GM19395 (cell line): ENCODE measurements around the gene KCTD16.
A peak's percentile ranks its signal among the peaks of the same experiment; 100 is the strongest.

ENCODE experiments used
- ATAC-seq: cut with Tn5 transposase; IDR thresholded peaks from one replicate; pipeline ENCODE4 v1.9.1; 2021; ENCODE audit warnings: mild to moderate bottlenecking, moderate library complexity; ENCODE audit not compliant: unreplicated experiment

KCTD16 gene

DNA sequence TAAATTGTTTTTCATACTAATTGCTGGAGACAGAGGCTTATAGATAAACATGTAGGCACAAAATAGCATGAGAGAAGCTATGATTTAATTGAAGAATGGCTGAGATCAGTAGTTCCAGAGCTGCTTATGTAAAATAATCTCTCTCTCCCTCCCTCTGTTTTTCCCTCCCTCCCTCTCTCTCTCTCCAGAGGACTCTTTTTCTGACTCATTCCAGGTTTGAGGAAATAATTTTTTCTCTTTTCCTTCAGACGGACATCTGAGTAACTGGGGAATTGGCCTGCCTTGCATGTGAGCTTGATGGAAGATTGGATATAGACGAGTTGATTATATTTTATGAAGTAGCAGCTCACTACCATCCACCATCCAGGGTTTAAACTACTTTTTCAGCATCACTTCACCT lies 35.5 kb downstream of the KCTD16 start:
- no peak for ATAC-seq

DNA sequence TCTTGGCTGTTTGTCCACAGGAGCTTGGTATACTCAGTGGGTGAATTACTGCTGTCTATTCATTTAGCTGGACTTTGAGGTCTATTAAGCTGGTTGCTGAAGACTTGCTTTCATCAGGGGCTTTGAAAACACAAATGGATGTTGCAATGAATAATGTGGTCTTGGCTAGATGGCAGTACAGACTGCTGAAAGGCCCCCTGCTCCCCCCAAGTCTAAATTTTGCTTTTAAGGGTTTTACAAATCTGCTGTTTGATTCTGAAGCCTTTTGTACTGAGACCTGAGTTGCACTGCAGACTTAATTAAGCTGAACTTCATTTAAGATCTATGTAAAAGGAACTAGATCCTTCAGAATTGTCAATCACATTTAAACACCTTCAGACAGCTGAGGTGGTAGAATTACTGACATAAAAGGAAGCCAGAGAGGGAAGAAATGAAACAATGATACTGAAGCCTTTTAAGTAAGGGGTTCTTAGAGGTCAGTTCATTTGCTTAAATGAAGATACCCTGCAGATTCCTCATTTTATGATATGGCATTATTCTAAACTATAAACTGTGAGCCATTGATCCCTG lies 37.3 kb downstream of the KCTD16 start:
- no peak for ATAC-seq

DNA sequence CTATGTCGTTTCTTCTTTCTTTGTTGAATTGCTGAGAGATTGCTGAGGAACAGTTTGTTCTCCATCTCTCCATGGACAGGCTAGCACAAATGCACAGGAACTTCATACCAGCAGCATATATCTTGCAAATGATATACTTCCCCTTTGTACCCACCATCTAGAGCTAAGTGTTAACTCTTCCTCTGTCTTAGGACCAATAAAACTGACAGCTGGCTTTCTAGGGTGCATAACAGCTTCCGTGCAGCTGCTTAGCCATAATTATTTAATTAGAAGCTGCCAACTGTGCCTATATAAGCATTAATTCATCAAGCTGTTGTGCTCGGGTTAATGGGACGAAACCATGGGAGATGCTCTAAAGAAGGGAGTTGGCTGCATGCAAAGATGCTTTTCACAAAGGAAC lies 38.7 kb downstream of the KCTD16 start:
- ATAC-seq = no peak

DNA sequence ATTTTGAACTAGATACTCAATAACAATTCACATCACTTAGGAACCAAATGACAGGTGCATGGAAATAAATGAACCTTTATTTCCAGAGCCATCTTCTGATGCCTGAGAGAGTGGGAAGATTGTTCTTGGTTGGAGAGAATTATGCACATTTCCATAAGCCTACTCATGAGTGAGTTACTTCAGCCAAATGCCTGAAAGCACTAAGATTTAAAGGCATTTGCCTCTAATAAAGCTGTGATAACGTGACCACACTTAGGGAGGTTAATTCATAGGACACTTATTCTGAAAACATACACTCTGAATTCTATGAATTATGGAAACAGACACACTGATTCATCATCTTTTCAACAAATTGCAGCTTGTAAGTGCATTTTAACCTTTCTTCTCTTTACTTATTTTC lies 40.0 kb downstream of the KCTD16 start:
- no peak for ATAC-seq

DNA sequence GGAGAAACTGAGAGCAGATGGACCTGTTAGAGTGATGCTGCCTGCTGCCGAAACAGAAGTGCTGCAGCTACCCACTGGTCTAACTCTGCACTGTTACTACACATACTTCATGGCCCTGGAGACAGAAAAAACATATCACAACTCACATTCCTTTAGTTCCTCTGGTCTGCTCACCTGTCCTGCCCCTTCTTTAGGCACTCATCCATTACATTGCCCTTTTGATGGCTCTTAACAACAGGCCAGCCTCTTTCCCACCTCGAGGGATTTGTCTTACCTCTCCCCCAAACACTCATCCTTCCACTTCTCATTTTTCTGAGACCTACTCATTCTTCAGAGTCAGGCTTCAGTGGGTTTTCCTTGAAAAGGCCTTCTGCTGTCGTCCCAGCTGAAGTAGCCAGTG lies 49.2 kb downstream of the KCTD16 start:
- ATAC-seq = no peak

DNA sequence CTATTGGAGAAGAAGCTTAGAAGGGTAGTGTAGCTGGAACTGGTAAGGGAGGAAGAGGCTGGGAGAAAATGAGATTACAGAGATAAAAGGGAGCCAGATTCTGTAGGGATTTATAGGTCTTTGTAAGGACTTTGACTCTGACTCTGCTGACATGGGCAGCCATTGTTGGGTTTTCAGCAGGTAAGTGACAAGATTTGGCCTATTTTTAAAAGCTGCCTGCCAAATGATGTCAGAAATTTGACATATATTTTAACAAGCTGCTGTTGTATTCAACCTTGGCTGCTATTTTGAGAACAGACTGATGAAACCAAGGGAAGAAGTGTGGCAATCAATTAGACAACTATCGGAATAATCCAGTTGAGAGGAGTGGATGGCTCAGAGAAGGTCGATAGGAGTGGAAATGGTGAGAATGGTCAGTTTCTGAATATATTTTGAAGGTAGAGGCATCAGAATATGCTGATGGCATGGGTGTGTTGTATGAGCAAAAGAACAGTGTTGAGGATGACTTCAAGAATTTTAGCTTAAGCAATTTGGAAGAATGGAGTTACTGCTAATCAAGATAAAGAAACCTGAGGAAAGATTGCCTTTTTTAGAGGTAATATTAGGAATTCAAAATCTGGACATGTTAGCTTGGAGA lies 56.8 kb downstream of the KCTD16 start:
- no peak for ATAC-seq

DNA sequence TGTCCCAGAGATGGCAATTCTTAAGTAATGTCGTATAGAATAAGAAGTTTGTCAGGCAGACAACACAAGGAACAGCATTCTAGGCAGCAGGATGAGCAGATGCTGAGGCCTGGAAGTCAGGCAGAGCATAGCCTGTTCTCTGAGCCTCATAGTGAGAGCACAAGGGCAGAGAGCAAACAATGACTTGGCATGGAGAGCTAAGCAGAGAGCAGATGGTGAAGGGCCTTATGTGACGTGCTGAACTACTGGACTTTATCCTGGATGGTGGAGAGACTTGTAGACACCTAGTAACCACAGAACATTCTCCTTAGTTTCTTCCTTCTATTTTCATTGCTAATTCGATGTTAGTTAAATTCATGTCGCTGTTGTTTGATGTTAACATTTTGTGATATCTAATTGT lies 60.1 kb downstream of the KCTD16 start:
- no peak for ATAC-seq

DNA sequence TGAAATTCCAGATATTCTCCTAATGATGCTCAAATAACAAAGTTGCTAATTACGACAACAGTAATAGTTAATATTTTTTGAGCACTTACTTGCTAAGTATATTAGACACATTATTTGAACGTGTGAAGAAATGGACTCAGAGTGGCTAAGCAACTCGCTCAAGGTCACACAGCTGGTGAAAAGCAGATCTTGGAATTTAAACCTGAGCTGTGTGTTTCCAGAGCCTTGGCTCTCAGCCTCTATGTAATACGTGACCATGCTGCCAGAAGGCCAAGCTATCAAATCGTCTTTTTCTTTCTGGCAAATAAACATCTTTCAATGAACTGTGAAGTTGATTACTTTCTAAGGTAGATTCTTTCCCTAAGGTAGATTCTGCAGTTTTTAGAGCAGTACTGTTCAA lies 61.6 kb downstream of the KCTD16 start:
- ATAC-seq = no peak

DNA sequence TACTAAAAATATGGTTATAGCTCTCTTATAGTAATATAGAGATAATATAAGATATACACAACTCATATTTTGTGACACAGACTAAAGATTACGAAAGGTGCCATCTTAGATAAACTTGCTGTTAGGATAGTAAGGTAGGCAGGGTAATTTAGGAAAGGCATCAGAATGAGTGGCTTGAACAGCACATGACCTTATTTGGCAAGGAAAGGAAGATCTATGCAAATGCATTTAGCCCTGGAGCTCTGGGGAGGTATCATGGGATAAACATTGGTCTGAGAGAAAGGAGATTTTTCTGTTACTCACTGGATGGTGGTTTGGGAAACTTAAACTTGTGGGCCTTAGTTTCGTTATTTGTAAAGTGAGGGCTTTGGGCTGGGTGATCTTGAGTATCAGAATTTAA lies 65.8 kb downstream of the KCTD16 start:
- no peak for ATAC-seq

DNA sequence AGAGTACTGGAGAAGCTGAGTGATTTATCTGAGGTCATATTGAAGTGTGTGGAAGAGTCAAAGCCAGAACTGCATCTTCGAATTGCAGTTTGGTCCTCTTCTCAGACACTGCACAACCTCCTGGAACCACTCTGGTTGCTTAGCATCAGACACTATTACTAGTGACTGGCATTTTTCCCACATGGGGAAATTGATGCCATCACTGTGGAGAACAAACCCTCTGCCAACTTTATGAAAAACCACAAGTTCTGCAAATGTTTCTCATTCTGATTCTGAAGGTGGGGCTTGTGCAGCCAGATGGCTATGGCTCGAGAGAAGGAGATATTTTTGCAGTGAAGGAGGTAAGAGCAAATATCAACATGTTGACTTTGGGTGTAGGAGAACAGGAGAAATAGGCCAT lies 67.2 kb downstream of the KCTD16 start:
- ATAC-seq = no peak

DNA sequence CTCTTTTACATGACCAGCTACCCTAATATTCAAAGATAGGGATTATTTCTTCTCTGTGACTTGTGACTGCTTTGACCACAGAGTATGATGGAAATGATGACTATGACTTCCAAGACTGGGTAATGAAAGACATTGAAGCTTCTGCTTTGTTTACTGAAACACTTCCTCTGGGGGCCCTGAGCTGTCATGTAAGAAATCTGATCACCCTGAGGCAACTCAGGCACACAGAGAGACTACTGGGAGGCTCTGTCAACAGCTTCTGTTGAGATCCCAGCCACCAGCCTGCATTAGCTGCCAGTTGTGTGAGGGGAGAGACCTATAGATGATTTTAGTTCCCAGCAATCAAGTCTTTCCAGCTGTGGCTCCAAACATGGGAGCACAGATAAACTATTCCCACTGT lies 76.5 kb downstream of the KCTD16 start:
- ATAC-seq = no peak

DNA sequence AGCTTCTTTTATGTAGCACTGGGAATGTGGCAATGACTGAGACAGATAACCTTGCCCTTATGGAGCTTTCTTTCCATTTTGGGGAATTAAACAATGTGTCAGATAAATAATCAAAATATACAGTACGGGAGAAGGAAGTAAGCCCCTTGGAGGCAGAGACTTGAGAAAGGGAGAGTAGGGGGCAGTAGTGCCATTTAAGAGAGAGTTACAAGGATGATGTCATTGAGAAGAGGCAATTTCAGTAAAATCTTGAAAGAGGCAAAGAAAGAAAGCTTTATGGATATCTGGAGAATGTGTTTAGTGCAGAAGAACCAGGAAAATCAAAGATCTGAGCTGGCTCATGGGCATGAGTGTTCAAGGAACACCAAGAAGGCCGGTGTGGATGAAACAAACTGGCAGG lies 77.3 kb downstream of the KCTD16 start:
- no peak for ATAC-seq

DNA sequence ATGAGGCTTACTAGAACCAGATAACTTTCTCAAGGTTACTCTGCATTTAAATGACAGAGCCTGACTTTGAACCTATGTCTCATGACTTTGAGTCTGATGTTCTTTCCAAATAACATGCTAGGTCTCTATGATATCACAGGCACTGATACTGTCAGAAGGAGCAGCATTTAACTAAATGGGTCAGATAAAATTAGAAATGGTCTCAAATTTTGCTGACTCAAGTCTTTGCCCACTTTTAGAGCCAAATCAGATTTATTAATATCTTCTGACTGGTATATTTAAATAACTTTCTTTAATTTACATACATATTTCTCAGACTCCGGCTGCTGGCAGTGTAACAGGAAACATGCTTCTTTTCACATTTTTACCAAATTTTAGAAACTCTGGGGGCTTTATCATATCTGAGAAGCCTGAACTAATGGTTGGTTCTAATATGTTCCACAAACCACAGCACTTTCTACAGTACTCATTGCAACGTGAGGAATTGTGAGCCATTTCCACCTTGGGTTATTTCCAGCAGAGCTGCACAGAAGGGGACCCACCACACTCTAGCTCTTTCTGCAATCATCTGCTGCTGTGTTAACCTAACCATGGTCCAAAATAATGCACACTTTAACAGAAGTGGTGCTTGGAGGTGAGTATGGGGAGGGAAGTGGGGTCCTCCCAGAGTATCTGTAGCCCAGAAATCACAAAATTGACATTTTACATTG lies 79.2 kb downstream of the KCTD16 start:
- ATAC-seq = no peak

DNA sequence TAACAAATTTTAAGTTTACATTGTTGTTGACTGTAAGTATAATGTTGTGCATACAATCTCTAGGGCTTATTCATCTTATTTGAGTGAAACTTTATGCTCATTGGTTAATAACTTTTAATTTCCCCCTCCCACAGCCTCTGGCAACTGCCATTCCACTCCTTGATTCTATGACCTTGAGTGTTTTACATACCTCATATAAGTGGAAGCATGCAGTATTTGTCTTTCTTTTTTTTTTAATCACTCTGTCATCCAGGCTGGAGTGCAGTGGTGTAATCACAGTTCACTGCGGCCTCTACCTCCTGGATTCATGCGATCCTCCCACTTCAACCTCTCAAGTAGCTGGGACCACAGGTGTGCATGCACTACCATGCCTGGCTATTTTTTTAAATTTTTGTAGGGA lies 83.9 kb downstream of the KCTD16 start:
- no peak for ATAC-seq

DNA sequence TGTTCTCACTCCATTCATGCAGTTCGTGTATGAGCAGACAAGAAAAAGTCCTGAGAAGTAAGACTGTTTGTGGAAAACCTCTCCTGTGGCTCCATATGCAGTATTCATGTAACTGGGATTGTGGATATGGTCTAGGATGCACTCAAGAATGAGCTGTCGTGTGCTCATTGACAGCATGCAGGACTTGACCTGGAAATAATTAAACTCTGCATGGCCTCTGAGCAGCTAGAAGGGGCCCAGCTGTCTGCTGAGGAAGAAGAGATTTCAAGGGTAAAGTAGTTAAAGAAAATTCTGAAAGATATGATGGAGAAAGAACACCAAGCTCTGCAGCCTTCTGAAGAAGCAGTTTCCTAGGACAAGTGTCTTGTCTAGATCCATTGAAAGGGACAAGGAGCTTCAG lies 89.4 kb downstream of the KCTD16 start:
- no peak for ATAC-seq

DNA sequence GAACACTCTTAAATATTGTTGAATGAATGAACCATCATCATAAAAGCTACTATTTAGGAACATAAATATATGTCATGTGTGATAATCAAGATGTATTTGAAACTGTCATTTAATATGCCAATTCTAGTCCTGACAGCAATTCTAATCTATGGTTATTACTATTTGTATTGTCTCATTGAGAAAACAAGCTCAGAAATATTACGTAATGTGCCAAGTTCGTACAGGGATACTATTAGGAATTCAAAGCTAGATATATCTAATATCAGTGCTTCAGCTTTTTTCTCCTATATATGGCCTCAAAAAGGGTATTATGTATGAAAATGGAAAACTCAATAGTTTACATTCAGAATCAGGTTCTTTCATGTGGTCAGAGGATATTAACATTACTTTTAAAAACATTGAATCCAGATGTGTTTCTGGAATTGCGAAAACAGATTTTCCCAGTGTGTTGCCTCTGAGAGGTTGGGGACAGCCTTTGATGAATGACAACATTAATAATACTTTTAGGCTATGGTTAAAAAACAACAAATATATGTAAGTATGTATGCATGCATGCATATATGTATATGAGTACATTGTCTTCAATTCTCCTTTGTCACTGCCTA lies 95.1 kb downstream of the KCTD16 start:
- no peak for ATAC-seq

DNA sequence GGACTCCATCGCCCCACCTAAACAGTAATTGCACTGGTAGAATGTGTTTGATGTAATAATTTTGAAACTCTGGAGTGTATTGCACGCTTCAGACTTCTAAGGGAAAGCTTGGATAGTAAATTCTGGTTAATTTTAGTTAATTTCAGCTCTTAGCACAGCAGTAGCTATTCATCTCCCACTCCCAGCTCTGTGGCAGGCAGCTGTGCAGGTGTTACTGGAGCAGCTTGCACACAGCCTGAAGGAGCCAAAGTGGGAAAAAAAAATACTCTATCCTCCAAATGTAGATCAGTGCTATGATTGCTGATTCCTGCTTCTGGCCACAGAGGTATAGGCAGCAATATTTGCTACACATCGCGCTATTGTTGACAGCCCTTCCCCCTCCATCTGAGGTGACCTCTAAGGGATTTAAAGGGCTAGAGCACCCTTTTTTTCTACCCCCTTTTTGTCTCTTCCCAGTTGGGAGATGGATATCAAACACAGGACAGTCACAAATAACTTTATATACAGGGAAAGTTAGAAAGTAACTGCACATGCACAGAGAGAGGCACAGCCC lies 97.4 kb downstream of the KCTD16 start:
- ATAC-seq = no peak

DNA sequence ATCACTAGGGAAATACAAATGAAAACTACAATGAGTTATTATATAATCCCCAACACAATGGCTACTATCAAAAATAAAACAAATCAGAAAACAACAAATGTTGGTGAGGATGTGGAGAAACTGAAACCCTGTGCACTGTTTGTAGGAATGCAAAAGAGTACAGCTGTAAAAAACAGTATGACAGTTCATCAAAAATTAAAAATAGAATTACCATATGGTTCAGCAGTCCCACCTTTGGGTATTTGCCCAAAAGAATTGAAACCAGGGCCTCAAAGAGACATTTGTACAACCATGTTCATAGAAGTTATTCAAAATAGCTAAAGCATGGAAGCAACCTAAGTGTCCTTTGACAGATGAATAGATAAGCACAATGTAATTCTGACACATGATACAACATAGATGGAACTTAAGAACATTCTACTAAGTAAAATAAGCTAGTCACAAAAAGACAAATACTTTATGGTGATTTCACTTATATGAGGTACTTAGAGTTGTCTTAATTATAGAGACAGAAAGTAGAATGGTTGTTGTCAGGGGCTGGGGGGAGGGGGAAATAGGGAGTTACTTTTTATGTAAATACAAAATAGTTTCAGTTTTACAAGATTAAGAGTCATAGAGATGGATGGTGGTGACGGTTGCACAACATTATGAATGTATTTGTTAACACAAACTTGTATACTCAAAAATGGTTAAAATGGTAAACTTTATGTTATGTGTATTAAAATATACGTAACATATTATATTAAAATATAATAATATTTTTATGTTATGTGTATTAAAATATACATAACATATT lies 102.8 kb downstream of the KCTD16 start:
- ATAC-seq = peak; percentile 50

DNA sequence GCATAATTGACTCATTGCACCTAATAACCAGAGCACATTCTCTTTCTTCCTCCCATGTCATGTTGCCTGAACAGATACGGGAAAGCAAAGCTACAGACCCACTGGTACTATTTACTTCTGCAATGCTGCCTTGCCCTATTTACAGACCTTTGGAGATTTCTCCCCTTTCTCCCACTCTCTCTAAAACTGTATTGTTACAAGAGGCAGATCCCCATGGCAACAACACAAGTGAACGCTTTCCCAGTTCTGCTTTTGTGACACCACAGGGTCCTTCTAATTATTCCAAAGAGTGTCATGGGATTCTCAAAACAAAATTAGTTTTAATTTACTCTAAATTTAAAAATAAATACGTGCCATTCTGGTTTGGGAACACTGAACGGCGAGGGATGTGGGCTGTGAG lies 104.7 kb downstream of the KCTD16 start:
- no peak for ATAC-seq

DNA sequence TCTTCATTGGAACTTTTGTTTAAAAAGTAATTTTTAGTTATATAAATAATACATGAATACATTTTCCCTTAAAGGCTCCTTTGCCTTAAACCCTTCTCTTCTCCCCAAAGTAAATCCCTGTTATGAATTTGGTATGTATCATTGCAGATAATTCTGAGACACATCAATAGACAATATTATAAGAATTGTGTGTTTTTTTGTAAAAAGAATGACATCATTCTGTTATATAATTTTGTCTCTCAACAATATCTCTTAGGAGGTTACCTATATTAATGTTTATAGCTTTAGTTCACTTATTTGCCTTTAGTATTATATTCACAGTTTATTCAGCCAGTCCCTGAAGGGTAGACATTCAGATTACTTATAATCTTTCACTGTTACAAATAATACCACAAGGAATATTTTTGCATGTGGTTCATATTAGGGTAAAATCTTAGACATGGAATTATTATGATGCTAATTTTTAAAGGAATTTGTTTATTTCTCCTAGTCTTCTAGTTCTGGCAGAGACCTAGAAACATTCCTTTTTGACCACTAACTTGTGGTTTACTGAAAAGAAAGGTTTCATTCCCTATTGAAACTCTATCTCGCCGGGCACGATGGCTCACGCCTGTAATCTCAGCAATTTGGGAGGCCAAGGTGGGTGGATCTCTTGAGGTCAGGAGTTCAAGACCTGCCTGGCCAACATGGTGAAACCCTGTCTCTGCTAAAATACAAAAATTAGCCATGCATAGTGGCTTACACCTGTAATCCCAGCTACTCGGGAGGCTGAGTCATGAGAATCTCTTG lies 105.6 kb downstream of the KCTD16 start:
- ATAC-seq = no peak
